HG03521 (cell line): ENCODE results near the gene PCDHGA6.
A peak's percentile ranks its signal among the peaks of the same experiment; 100 is the strongest.
"Not testable (repeated sequence)": the region's sequence is repeated elsewhere in the genome, so short reads cannot be mapped to it uniquely, and the experiment has no call there.

Source experiments
- ATAC-seq: cut with Tn5 transposase; IDR thresholded peaks from one replicate; pipeline ENCODE4 v1.9.1; 2021; ENCODE audit warnings: mild to moderate bottlenecking, moderate library complexity; ENCODE audit not compliant: unreplicated experiment

Gene PCDHGA6

GRCh38 chr5:141359790-141360426, 13.8 kb upstream of the PCDHGA6 start, which contains the start of gene PCDHGB2:
Gene PCDHGB2, plus strand, starts transcription at chr5:141359994. Its CDS starts 142 bp downstream, at chr5:141360136.
- no peak for ATAC-seq

- no peak for ATAC-seq
Observed at GRCh38 chr5:141360685-141361084, 13.0 kb upstream of the PCDHGA6 start.

GRCh38 chr5:141362719-141363118, 11.0 kb upstream of the PCDHGA6 start:
- ATAC-seq = no peak

GRCh38 chr5:141363952-141364660, 9.6 kb upstream of the PCDHGA6 start, which contains the start of gene PCDHGA5:
Gene PCDHGA5, plus strand, starts transcription at chr5:141364162. Its CDS starts 169 bp downstream, at chr5:141364331.
- no peak for ATAC-seq

- no peak for ATAC-seq
Observed at GRCh38 chr5:141366016-141366896, 7.4 kb upstream of the PCDHGA6 start.

- ATAC-seq = peak; percentile 67
Observed at GRCh38 chr5:141369994-141370848, 3.5 kb upstream of the PCDHGA6 start, which contains the start of gene PCDHGB3. Gene PCDHGB3, plus strand, starts transcription at chr5:141370242. Its CDS starts 153 bp downstream, at chr5:141370395.

GRCh38 chr5:141371572-141372475, 1.9 kb upstream of the PCDHGA6 start:
- ATAC-seq = no peak

- no peak for ATAC-seq
Observed at GRCh38 chr5:141374627-141375026, 936 bp downstream of the PCDHGA6 start.

GRCh38 chr5:141375444-141376155, 1.9 kb downstream of the PCDHGA6 start:
- ATAC-seq = not testable (repeated sequence)

GRCh38 chr5:141382469-141383294, 9.0 kb downstream of the PCDHGA6 start, which contains the start of gene PCDHGA7:
Gene PCDHGA7, plus strand, starts transcription at chr5:141382742. Its CDS starts 158 bp downstream, at chr5:141382900.
- ATAC-seq = no peak

GRCh38 chr5:141383345-141383744, 9.7 kb downstream of the PCDHGA6 start:
- ATAC-seq = no peak

GRCh38 chr5:141384471-141385267, 11.0 kb downstream of the PCDHGA6 start:
- no peak for ATAC-seq

- ATAC-seq = peak; percentile 67
Observed at GRCh38 chr5:141387557-141388311, 14.0 kb downstream of the PCDHGA6 start, which contains the start of gene PCDHGB4. Gene PCDHGB4, plus strand, starts transcription at chr5:141387698. Its CDS starts 187 bp downstream, at chr5:141387885.

- ATAC-seq = no peak
Observed at GRCh38 chr5:141388661-141389060, 15.0 kb downstream of the PCDHGA6 start.

- ATAC-seq = no peak
Observed at GRCh38 chr5:141389153-141390042, 15.7 kb downstream of the PCDHGA6 start.
